Measurements from ENCODE around the gene PDGFD. TPM values are rescaled to one million over a fixed set of nuclear protein-coding genes. Genes with fewer than 3 reads are reported as not detected.

Gene PDGFD
- total RNA-seq, 1 experiment from 2014 or later: 2.6 TPM

GRCh38 chr11:103890654-103891053 is 273.3 kb downstream of the PDGFD start:
- CTCF ChIA-PET: no interaction called here
- POLR2A ChIA-PET: no interaction called here
- H3K9me3 Mint-ChIP-seq: peaks cover 16% of the 10 kb centered on the region
- H3K4me1 Mint-ChIP-seq: peaks cover 11% of the 10 kb centered on the region
- DNase-seq (ENCODE audit: low spot score): no peak
- H3K27ac Mint-ChIP-seq: no peak overlapping the region
- TF ChIP-seq NFYB (CRISPR knock-in tag; conservative IDR thresholded peaks at IDR 0.05; ENCODE audit: low read depth) (no peak), CDX4 (CRISPR knock-in tag; IDR thresholded peaks at IDR 0.05; ENCODE audit: borderline replicate concordance) (no peak), NR2C2 (CRISPR knock-in tag; IDR thresholded peaks at IDR 0.05) (no peak), USF1 (CRISPR knock-in tag; IDR thresholded peaks at IDR 0.05) (no peak), ZNF219 (CRISPR knock-in tag; IDR thresholded peaks at IDR 0.05; ENCODE audit: borderline replicate concordance) (no peak), CREB1 (CRISPR knock-in tag; IDR thresholded peaks at IDR 0.05) (no peak), TP53 (CRISPR knock-in tag; IDR thresholded peaks at IDR 0.05) (no peak), USF2 (CRISPR knock-in tag; IDR thresholded peaks at IDR 0.05) (no peak)
- no peaks in the 10 kb centered on the region for H3K36me3 Mint-ChIP-seq
- no peak overlapping the region for H3K4me3 Mint-ChIP-seq
- no peak for ATAC-seq
- no peaks in the 10 kb centered on the region for H3K27me3 Mint-ChIP-seq (ENCODE audit: low read depth)

- H3K36me3 Mint-ChIP-seq: no peaks in the 10 kb centered on the region
- H3K4me1 Mint-ChIP-seq: peaks cover 11% of the 10 kb centered on the region
- ATAC-seq (no peak), DNase-seq (ENCODE audit: low spot score) (no peak)
- H3K27ac Mint-ChIP-seq: no peak overlapping the region
- no peaks in the 10 kb centered on the region for H3K27me3 Mint-ChIP-seq (ENCODE audit: low read depth)
- ChIA-PET POLR2A (no interaction called here), CTCF (no interaction called here)
- H3K9me3 Mint-ChIP-seq: peaks cover 16% of the 10 kb centered on the region
- TF ChIP-seq MYBL2 (CRISPR knock-in tag; IDR thresholded peaks at IDR 0.05) (no peak), CDX4 (CRISPR knock-in tag; IDR thresholded peaks at IDR 0.05; ENCODE audit: borderline replicate concordance) (no peak), ATF1 (CRISPR knock-in tag; IDR thresholded peaks at IDR 0.05) (no peak), ZMAT4 (CRISPR knock-in tag; IDR thresholded peaks at IDR 0.05) (no peak), GRHL2 (CRISPR knock-in tag; IDR thresholded peaks at IDR 0.05; ENCODE audit: insufficient replicate concordance, severe bottlenecking) (no peak), ELF4 (CRISPR knock-in tag; IDR thresholded peaks at IDR 0.05; ENCODE audit: low read depth) (no peak), STAT6 (CRISPR knock-in tag; conservative IDR thresholded peaks at IDR 0.05; ENCODE audit: low read depth) (no peak), FOXP4 (CRISPR knock-in tag; IDR thresholded peaks at IDR 0.05) (no peak), ESRRA (CRISPR knock-in tag; IDR thresholded peaks at IDR 0.05; ENCODE audit: borderline replicate concordance) (no peak), FOXP1 (CRISPR knock-in tag; IDR thresholded peaks at IDR 0.05; ENCODE audit: borderline replicate concordance) (no peak), ZNF532 (CRISPR knock-in tag; IDR thresholded peaks at IDR 0.05; ENCODE audit: borderline replicate concordance) (no peak), USF1 (CRISPR knock-in tag; IDR thresholded peaks at IDR 0.05) (no peak), ZNF219 (CRISPR knock-in tag; IDR thresholded peaks at IDR 0.05; ENCODE audit: borderline replicate concordance) (no peak)
- H3K4me3 Mint-ChIP-seq: no peak overlapping the region
Measured at GRCh38 chr11:103889679-103890078, 274.3 kb downstream of the PDGFD start.

Measured in WTC11 (cell line).